GM21526 (cell line): Measurements from ENCODE around the gene CITED2.
"Not testable (repeated sequence)": the region's sequence is repeated elsewhere in the genome, so short reads cannot be mapped to it uniquely, and the experiment has no call there.

Experiments
- ATAC-seq: cut with Tn5 transposase; IDR thresholded peaks from one replicate; pipeline ENCODE4 v1.9.1; 2021; ENCODE audit warnings: moderate library complexity; ENCODE audit not compliant: unreplicated experiment, low FRiP score

Gene CITED2

DNA sequence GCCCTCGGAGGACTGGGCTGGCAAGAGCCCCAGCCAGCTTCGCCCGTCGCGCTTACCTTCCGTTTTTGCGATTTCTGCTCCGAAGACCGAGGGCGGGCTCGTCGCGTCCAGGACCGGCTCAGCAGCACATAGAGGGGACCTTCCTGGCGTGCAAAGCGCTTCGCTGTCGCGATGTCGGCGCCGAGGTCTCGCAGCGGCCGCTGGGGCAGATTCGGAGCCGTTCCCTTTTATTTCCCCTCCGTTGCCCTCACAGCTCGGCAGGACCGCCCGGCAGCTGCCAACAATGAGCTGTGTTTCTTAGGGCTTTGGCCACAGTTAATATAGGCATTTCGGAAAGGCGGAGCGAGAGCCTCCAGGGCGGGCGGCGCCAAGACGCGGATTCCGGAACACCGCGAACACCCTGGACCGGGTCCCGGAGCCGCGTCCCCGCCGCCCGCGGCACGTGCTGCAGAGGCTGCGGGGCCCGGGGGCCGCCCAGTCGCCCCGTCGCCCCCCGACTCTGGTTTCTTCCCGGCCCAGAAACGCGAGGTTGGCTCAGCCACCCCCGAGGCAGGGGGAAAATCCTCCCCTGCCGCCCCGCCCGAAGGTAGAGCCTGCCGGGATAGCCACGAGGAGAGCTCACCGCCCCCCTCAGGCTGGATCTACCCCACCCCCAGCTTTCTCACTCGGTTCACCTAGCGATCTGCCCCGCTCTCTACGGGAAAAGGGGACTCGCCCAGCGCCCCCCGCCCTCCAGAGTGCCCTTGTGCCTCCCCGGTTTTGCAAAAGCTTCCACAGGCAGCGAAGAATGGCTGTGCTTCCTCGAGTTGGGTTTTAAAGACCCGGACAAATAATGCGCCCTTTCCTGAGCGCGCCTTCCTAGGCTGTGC, at the start of gene CITED2:
CITED2 (minus strand) TSS at position 292 of the 869 bp plus-strand sequence. CDS start 704 bp downstream, outside the sequence.
- peak; percentile 64 for ATAC-seq

- no peak for ATAC-seq
Measured at GRCh38 chr6:139423037-139423703, 48.7 kb upstream of the CITED2 start.

DNA sequence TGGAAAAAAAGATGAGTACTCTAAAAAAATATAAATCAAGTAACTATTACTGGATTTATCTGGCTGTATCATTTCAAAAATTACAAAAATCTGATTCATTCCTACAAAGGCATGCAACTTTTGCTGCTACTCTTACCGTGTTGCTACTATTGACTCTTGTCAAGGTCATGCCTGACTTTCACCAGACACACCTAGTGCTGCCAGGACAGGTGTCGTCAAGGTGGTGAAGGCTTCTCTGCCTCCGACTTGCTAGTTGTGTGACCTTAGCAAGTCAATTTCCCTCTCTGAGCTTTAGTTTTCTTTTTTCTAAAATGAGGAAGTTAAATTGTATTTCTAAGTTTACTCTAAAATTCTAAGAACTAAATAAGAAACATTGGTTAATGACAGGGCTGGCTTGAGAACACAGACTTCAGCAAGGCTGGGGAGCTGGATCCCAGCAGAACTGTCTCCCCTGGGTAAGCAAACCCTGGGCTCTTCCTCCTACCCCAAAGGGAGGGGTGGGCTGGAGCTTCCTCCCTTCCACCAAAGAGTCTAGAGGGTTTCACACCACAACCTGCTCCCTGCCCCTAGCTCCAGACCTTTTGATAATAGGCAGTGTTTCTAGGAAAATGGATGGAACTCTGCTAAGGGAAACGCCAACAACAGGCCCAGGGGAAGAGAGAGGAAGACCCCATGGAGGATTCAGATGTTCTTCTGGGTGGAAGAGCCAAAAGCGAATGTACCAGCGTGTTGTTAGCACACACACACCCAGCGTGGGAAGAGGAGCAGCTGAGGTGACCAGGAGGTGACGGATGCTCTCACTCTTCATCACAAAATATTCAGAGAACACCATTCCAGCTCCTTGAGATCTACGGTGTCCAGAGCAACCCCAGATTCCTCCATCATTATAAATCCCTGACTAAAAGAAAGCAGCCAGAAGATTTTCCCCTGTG, 47.9 kb upstream of the CITED2 start:
- no peak for ATAC-seq

DNA sequence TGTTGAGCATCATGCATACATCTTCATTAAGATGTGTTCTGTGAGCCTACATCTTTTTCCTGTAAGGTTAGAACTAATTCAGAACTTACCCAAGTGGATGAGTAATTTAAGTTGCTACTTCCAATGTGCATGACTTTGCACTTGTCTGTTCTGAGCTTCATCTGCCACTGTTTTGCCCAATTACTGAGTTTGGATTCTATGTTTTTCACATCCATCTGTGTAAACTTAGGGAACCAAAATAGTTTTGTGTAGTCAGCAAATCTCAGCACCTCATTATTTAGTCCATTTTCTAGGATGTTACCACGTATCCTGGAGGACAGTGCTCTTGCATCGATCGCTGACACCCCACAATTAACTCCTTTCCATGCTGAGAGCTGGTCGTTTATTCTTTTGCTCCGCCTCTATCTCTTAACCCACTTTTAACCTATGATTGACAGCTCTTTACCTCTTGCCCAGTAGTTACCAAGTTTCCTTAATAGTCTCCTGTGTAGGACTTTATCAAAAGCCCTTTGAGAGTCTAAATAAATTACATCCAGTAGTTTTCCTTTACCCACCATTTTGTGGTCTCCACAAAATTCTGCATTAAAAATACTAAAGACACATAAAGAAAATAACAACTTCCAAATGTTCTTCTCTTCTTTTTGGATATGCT, 44.2 kb upstream of the CITED2 start:
- ATAC-seq: no peak

- ATAC-seq: no peak
Measured at GRCh38 chr6:139416146-139416545, 41.7 kb upstream of the CITED2 start.

DNA sequence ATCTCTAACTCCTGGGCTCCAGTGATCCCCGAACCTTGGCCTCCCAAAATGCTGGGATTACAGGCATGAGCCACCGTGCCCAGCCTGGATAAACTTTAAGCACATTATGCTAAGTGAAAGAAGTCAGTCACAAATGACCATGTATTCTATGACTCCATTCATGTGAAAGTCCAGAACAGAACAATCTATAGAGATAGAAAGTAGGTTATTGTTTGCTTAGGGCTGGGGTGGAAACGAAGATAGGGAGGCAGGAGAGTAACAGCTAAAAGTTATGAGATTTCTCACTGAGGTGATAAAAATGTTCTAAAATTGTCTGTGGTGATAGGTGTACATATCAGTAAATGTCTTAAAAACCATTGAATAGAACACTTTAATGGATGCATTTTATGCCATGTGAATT, 40.9 kb upstream of the CITED2 start:
- ATAC-seq: no peak

GRCh38 chr6:139412103-139412502, 37.7 kb upstream of the CITED2 start:
- ATAC-seq: not testable (repeated sequence)

- ATAC-seq: no peak
Measured at GRCh38 chr6:139409026-139409425, 34.6 kb upstream of the CITED2 start.

DNA sequence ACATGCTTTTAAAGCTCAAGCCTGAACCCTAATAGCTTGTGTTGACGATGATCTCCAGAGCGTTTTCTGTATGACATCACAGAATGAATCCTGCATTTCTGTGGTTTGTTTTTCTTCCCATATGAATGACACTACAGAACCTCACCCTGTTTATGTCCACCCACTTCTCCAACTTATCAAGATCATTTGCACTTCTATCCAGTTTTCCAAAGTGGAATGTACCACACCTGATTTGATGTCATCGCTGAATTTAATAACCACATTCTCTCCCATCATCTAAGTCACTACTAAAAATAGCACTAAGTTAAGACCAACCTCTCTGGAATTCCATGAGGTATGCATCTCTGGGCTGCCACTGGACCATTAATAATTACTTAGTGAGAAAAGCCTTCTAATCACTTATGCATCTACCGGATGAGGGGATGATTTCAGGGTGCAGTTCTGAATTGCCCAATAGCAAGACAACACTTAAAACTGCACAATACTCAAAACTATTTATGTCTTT, 33.3 kb upstream of the CITED2 start:
- ATAC-seq: no peak

DNA sequence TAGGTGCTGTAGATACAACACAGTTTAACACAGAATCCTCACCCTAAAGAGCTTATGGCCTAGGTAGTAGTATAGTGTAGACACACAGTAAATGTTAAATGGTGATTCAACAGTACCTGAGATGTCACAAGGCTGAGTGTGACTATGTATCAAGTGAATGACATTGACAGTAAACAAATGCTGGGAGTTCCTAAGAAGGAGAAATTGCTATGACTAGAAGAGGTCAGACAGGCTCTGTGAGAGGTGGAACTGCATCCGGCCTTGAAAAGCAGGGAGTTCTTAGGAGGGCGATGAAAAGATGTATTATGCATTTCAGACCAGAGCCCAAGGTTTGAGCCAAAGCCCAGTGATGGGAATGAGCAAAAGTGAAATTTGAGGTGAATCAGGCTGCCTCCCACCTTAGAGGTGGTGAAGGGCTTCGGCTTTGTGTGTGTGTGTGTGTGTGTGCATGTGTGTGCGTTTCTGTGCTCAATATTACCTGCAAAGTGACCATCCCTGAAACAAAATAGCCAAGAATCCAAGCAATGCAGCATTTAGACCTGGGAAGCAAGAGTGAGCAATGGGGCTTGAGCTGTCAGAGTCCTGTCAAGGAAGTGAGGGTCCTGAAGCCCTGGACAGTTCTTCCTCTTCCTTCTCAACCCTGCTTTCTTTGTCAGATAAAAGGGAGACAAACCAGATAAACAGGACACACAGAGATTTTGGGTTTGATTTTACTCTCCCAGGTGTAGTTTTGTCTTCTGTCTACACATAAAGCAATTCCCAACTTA, 32.3 kb upstream of the CITED2 start:
- ATAC-seq: no peak

DNA sequence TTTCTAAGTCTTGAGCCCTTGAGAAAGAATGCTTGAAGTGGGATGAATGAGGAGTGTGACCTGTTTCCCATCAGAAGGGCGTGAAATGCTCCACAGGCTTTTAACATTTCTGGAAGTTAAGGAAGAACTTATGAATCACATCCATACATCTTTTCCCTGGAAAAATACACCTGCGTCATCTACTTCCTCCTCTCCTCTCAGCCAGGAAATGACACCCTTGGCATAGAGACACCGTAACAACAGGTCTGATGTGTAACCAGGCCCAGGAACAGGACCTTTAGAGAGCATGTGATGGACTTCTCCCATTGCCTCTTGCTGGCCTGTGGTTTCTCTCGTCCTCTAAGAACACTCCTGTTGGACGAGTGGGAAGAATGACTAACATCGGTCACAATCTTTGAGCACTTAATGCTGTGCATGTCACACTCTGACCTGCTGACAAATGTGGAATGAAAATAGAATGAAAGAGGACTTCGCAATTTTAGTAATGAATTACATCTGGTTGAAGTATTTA, 28.5 kb upstream of the CITED2 start:
- no peak for ATAC-seq

GRCh38 chr6:139398658-139399057, 24.2 kb upstream of the CITED2 start:
- ATAC-seq: no peak

- ATAC-seq: no peak
Measured at GRCh38 chr6:139395891-139396301, 21.4 kb upstream of the CITED2 start.

DNA sequence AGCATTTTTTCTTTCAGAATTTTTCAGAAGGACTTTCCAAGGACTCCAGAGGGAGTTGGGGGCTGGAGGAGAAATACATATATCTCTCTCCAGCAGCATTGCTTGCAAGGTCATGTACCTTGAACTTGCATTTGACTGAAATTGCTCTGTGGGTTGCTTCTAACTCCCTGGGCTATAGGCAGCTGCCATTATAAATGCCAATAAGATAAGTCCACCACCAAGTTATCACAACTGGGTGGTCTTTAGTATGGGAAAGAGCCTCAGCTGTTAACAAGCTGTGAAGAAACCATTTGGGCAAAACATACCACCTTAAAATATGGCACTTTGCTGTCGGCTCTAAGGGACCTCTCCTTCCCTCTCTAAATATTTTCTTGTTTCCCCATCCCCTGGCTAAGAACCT, 20.9 kb upstream of the CITED2 start:
- ATAC-seq: no peak

GRCh38 chr6:139394027-139394649, 19.7 kb upstream of the CITED2 start:
- no peak for ATAC-seq

GRCh38 chr6:139392794-139393193, 18.3 kb upstream of the CITED2 start:
- peak; percentile 97 for ATAC-seq

- ATAC-seq: no peak
Measured at GRCh38 chr6:139391709-139392108, 17.3 kb upstream of the CITED2 start.

DNA sequence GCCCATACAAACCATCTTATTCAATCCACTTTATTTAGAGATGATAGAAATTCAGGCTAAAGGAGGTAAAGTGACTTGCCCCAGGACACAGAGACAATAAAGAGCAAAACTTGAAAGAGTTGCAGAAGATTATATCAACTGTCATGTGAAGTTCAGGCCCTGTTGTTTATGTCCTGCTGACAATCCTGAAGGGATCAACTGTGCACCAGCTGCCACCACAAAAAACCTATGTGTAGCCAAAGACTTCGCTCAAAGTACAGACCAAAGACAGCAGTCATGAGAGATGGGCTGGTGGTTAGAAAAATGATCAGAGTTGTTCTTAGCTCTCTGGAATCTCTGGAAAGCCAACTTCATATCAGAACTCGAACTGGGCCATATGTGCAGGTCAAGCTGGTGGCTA, 16.0 kb upstream of the CITED2 start:
- ATAC-seq: no peak

- ATAC-seq: no peak
Measured at GRCh38 chr6:139388384-139388783, 13.9 kb upstream of the CITED2 start.
